Trophoblast cell (in vitro differentiated cells and primary cell): Measurements from ENCODE around the gene LMAN2L.

Experiments used
- DNase-seq, 2 donors: peaks; one replicate each; pipeline ENCODE4 v3.0.0-alpha.2; 2016
- H2AFZ ChIP-seq: 2 replicates; pipeline ENCODE4 v1.6.1; 2013; ENCODE audit warnings: low read length, moderate library complexity, mild to moderate bottlenecking; ENCODE audit not compliant: insufficient read depth, poor library complexity
- H2AK5ac ChIP-seq: 2 replicates; pipeline ENCODE4 v1.6.1; 2013; ENCODE audit warnings: mild to moderate bottlenecking, low read length
- H2BK120ac ChIP-seq: 2 replicates; pipeline ENCODE4 v1.6.1; 2013; ENCODE audit warnings: low read length, mild to moderate bottlenecking, moderate library complexity; ENCODE audit not compliant: insufficient read depth, poor library complexity
- H2BK12ac ChIP-seq: 2 replicates; pipeline ENCODE4 v1.6.1; 2013; ENCODE audit warnings: mild to moderate bottlenecking, low read length, moderate library complexity
- H2BK5ac ChIP-seq: 2 replicates; pipeline ENCODE4 v1.6.1; 2013; ENCODE audit warnings: low read length, low read depth, moderate library complexity, mild to moderate bottlenecking; ENCODE audit not compliant: poor library complexity
- H3K14ac ChIP-seq: 2 replicates; pipeline ENCODE4 v1.6.1; 2013; ENCODE audit warnings: mild to moderate bottlenecking, low read length
- H3K18ac ChIP-seq: 2 replicates; pipeline ENCODE4 v1.6.1; 2013; ENCODE audit warnings: mild to moderate bottlenecking, low read length
- H3K23ac ChIP-seq: 2 replicates; pipeline ENCODE4 v1.6.1; 2013; ENCODE audit warnings: low read length
- H3K27ac ChIP-seq: 2 replicates; pipeline ENCODE4 v1.5.1; 2013; ENCODE audit warnings: low read depth, mild to moderate bottlenecking, inconsistent platforms, low read length, moderate library complexity
- H3K27me3 ChIP-seq: 2 replicates; pipeline ENCODE4 v1.6.1; 2013; ENCODE audit warnings: inconsistent platforms, mild to moderate bottlenecking, low read length, moderate library complexity; ENCODE audit not compliant: insufficient read depth
- H3K36me3 ChIP-seq, 2 experiments: 1 replicate in 1 of 2; 2 replicates in 1 of 2; pipeline ENCODE4 v1.6.1; 2013; ENCODE audit warnings: low read length in 2 of 2, mild to moderate bottlenecking in 2 of 2, moderate library complexity in 1 of 2; ENCODE audit not compliant: insufficient read depth in 2 of 2, control insufficient read depth in 1 of 2
- H3K4ac ChIP-seq: 2 replicates; pipeline ENCODE4 v1.6.1; 2013; ENCODE audit warnings: low read depth, mild to moderate bottlenecking, low read length, moderate library complexity
- H3K4me1 ChIP-seq, 2 experiments: 1 replicate in 1 of 2; 2 replicates in 1 of 2; pipeline ENCODE4 v1.6.1; 2013; ENCODE audit warnings: low read length in 2 of 2, mild to moderate bottlenecking in 2 of 2, moderate library complexity in 1 of 2; ENCODE audit not compliant: insufficient read depth in 2 of 2, control insufficient read depth in 1 of 2
- H3K4me2 ChIP-seq: 2 replicates; pipeline ENCODE4 v1.6.1; 2013; ENCODE audit warnings: inconsistent platforms, mild to moderate bottlenecking, low read length, moderate library complexity
- H3K4me3 ChIP-seq: 2 replicates; pipeline ENCODE4 v1.5.1; 2013; ENCODE audit warnings: mild to moderate bottlenecking, low read depth, low read length, inconsistent platforms
- H3K79me1 ChIP-seq: one replicate; pipeline ENCODE4 v1.6.1; 2013; ENCODE audit warnings: low read length
- H3K79me2 ChIP-seq: 2 replicates; pipeline ENCODE4 v1.6.1; 2013; ENCODE audit warnings: low read length, mild to moderate bottlenecking; ENCODE audit not compliant: control insufficient read depth, insufficient read depth, poor library complexity
- H3K9ac ChIP-seq: 2 replicates; pipeline ENCODE4 v1.6.1; 2013; ENCODE audit warnings: mild to moderate bottlenecking, low read length
- H3K9me3 ChIP-seq: 2 replicates; pipeline ENCODE4 v1.6.1; 2013; ENCODE audit warnings: low read depth, mild to moderate bottlenecking, control low read depth, inconsistent platforms, low read length; ENCODE audit not compliant: insufficient read depth
- H4K12ac ChIP-seq: 2 replicates; pipeline ENCODE4 v1.6.1; 2013; ENCODE audit warnings: low read depth, mild to moderate bottlenecking, low read length, moderate library complexity
- H4K8ac ChIP-seq: 2 replicates; pipeline ENCODE4 v1.6.1; 2013; ENCODE audit warnings: low read depth, mild to moderate bottlenecking, low read length, moderate library complexity
- H4K91ac ChIP-seq: one replicate; pipeline ENCODE4 v1.6.1; 2013; ENCODE audit warnings: low read depth, mild to moderate bottlenecking, low read length, moderate library complexity
- WGBS: extraction: QIAGEN DNeasy Blood & Tissue Kit; methylation state at CpG from one replicate; pipeline ENCODE4 v1.1.7; 2013; ENCODE audit warnings: missing lambda C conversion rate; ENCODE audit not compliant: insufficient read length, insufficient coverage; ENCODE audit errors: extremely low coverage; 5-methylcytosine and 5-hydroxymethylcytosine counted together

The LMAN2L gene

GRCh38 chr2:96701636-96702035 is 38.2 kb downstream of the LMAN2L start:
- Histone ChIP-seq H3K14ac (no peak overlapping the region), H3K79me2 (no peaks in the 10 kb centered on the region), H3K4me3 (no peak overlapping the region), H3K36me3 (peaks cover 12 to 31% of the 10 kb centered on the region in 2 experiments), H3K9ac (no peak overlapping the region), H2BK12ac (no peak overlapping the region), H2BK5ac (no peak overlapping the region), H2AK5ac (no peak overlapping the region), H4K8ac (no peak overlapping the region), H3K27me3 (no peaks in the 10 kb centered on the region), H3K27ac (no peak overlapping the region), H3K4me2 (no peak overlapping the region), H3K79me1 (no peaks in the 10 kb centered on the region), H4K12ac (no peak overlapping the region), H4K91ac (no peak overlapping the region), H3K18ac (no peak overlapping the region), H3K23ac (no peak overlapping the region), H3K4me1 (no peaks in the 10 kb centered on the region), H2BK120ac (no peak overlapping the region), H3K4ac (no peak overlapping the region), H3K9me3 (no peaks in the 10 kb centered on the region), H2AFZ (no peak overlapping the region)
- no CpG with 5 or more reads among the region's 6 CpGs for WGBS
- no peak for DNase-seq

DNA sequence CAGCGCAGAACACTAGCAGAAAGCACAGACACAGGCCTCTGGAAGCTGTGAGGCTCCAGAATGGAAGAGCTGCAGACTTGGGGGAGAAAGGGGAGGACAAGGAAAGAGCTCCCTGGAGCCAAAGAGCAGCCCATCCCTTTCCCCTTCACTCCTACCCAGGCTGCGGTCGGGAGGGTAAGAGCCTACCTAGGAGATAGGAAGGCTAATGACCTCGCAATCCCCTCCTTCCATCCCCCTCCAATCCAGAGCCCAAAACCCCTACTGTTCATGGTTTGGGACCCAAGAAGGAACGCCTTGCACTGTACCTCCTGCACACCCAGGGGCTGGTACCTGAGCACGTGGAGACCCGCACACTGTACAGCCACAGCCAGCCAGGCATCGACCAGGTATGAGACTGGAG is 39.8 kb downstream of the LMAN2L start:
- no peak overlapping the region for H3K4me2 ChIP-seq
- no peak overlapping the region for H2BK5ac ChIP-seq
- H3K79me2 ChIP-seq: no peaks in the 10 kb centered on the region
- WGBS: no CpG with 5 or more reads among the region's 8 CpGs
- H4K8ac ChIP-seq: no peak overlapping the region
- H3K14ac ChIP-seq: no peak overlapping the region
- H3K9ac ChIP-seq: no peak overlapping the region
- no peaks in the 10 kb centered on the region for H3K79me1 ChIP-seq
- H3K9me3 ChIP-seq: peaks cover 2% of the 10 kb centered on the region
- no peak overlapping the region for H2BK120ac ChIP-seq
- no peak overlapping the region for H3K18ac ChIP-seq
- H3K23ac ChIP-seq: no peak overlapping the region
- H3K27ac ChIP-seq: no peak overlapping the region
- H2BK12ac ChIP-seq: no peak overlapping the region
- H4K12ac ChIP-seq: no peak overlapping the region
- H3K4ac ChIP-seq: no peak overlapping the region
- peaks cover 0 to 2% of the 10 kb centered on the region in 2 experiments for H3K4me1 ChIP-seq
- DNase-seq: no peak
- no peak overlapping the region for H4K91ac ChIP-seq
- H2AK5ac ChIP-seq: no peak overlapping the region
- H3K36me3 ChIP-seq: peaks cover 9 to 19% of the 10 kb centered on the region in 2 experiments
- H3K4me3 ChIP-seq: no peak overlapping the region
- H3K27me3 ChIP-seq: no peaks in the 10 kb centered on the region
- no peak overlapping the region for H2AFZ ChIP-seq

- Histone ChIP-seq H4K12ac (no peak overlapping the region), H3K36me3 (peaks cover 6 to 15% of the 10 kb centered on the region in 2 experiments), H3K79me2 (no peaks in the 10 kb centered on the region), H4K91ac (no peak overlapping the region), H4K8ac (no peak overlapping the region), H3K79me1 (no peaks in the 10 kb centered on the region), H2AFZ (no peak overlapping the region), H3K27ac (no peak overlapping the region), H3K14ac (no peak overlapping the region), H2AK5ac (no peak overlapping the region), H3K9me3 (peaks cover 4% of the 10 kb centered on the region), H3K4ac (no peak overlapping the region), H2BK12ac (no peak overlapping the region), H3K27me3 (no peaks in the 10 kb centered on the region), H3K23ac (no peak overlapping the region), H3K9ac (no peak overlapping the region), H3K18ac (no peak overlapping the region), H2BK120ac (no peak overlapping the region), H3K4me3 (no peak overlapping the region), H3K4me2 (no peak overlapping the region), H3K4me1 (peaks cover 0 to 3% of the 10 kb centered on the region in 2 experiments), H2BK5ac (no peak overlapping the region)
- no peak for DNase-seq
- whole genome bisulfite sequencing: no CpG with 5 or more reads among the region's 9 CpGs
Observed at GRCh38 chr2:96699621-96700020, 40.2 kb downstream of the LMAN2L start.

DNA sequence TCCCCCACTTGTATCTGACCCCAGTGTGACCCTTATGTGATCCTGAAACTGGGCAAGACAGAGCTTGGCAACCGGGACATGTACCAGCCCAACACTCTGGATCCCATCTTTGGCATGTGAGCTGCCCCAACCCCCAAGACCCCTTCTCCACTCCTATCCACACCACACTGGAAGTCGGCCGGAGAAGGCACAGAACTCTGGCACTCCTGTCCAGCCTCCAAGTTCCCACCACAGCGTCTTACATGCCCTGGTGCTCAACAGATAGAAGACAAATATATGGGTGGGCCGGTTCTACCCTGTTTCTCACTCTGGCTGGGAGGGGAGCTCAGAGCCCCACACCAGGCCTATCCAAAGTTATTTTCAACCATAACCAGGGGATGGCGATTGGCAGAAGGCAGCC is 40.8 kb downstream of the LMAN2L start:
- DNase-seq: no peak
- Histone ChIP-seq H3K79me2 (no peaks in the 10 kb centered on the region), H2BK12ac (no peak overlapping the region), H3K79me1 (no peaks in the 10 kb centered on the region), H3K18ac (no peak overlapping the region), H3K27ac (no peak overlapping the region), H3K14ac (no peak overlapping the region), H2AK5ac (no peak overlapping the region), H3K9me3 (peaks cover 4% of the 10 kb centered on the region), H4K12ac (no peak overlapping the region), H3K4me2 (no peak overlapping the region), H3K4ac (no peak overlapping the region), H3K36me3 (peaks cover 4 to 11% of the 10 kb centered on the region in 2 experiments), H3K4me3 (no peak overlapping the region), H3K27me3 (no peaks in the 10 kb centered on the region), H3K4me1 (peaks cover 0 to 3% of the 10 kb centered on the region in 2 experiments), H4K8ac (no peak overlapping the region), H2BK120ac (no peak overlapping the region), H3K9ac (no peak overlapping the region), H3K23ac (no peak overlapping the region), H4K91ac (no peak overlapping the region), H2BK5ac (no peak overlapping the region), H2AFZ (no peak overlapping the region)
- WGBS: no CpG with 5 or more reads among the region's 6 CpGs
